ENCODE results near the gene TCERG1L. TPM values are rescaled to one million over a fixed set of nuclear protein-coding genes. Genes with fewer than 3 reads are reported as not detected.

The TCERG1L gene
- total RNA-seq, 1 experiment from 2014 or later, result not detected

GRCh38 chr10:131121511-131122035, 189.9 kb downstream of the TCERG1L start:
- Histone ChIP-seq H3K9me3 (replicated peaks) (peaks cover 27% of the 10 kb centered on the region), H3K4me1 (replicated peaks) (no peaks in the 10 kb centered on the region), H3K36me3 (no peaks in the 10 kb centered on the region), H3K4me3 (no peak overlapping the region), H3K27me3 (replicated peaks) (no peaks in the 10 kb centered on the region), H3K27ac (no peak overlapping the region)
- no peak for DNase-seq (ENCODE audit: low read depth in 1 of 2, low spot score in 2 of 2)

GRCh38 chr10:131119626-131120355, 191.7 kb downstream of the TCERG1L start:
- Histone ChIP-seq H3K4me1 (replicated peaks) (no peaks in the 10 kb centered on the region), H3K27ac (no peak overlapping the region)

GRCh38 chr10:131117416-131118212, 193.9 kb downstream of the TCERG1L start:
- no peaks in the 10 kb centered on the region for H3K27me3 ChIP-seq (replicated peaks)
- H3K4me3 ChIP-seq, result no peak overlapping the region
- no peak for DNase-seq (ENCODE audit: low read depth in 1 of 2, low spot score in 2 of 2)
- no peaks in the 10 kb centered on the region for H3K4me1 ChIP-seq (replicated peaks)
- H3K27ac ChIP-seq, result no peak overlapping the region
- H3K9me3 ChIP-seq (replicated peaks), result peaks cover 16% of the 10 kb centered on the region
- no peaks in the 10 kb centered on the region for H3K36me3 ChIP-seq

More at GRCh38 chr10:131119626-131120355, 191.7 kb downstream of the TCERG1L start:
- no peak for DNase-seq (ENCODE audit: low read depth in 1 of 2, low spot score in 2 of 2)
- Histone ChIP-seq H3K4me3 (no peak overlapping the region), H3K36me3 (no peaks in the 10 kb centered on the region), H3K27me3 (replicated peaks) (no peaks in the 10 kb centered on the region), H3K9me3 (replicated peaks) (peaks cover 17% of the 10 kb centered on the region)

- H3K27me3 ChIP-seq (replicated peaks), result no peaks in the 10 kb centered on the region
- no peaks in the 10 kb centered on the region for H3K36me3 ChIP-seq
- H3K9me3 ChIP-seq (replicated peaks), result peaks cover 16% of the 10 kb centered on the region
- no peaks in the 10 kb centered on the region for H3K4me1 ChIP-seq (replicated peaks)
- no peak overlapping the region for H3K27ac ChIP-seq
- no peak for DNase-seq (ENCODE audit: low read depth in 1 of 2, low spot score in 2 of 2)
- no peak overlapping the region for H3K4me3 ChIP-seq
Observed at GRCh38 chr10:131116991-131117375, 194.5 kb downstream of the TCERG1L start.

- Histone ChIP-seq H3K4me3 (no peak overlapping the region), H3K27ac (no peak overlapping the region), H3K36me3 (no peaks in the 10 kb centered on the region), H3K4me1 (replicated peaks) (no peaks in the 10 kb centered on the region), H3K27me3 (replicated peaks) (no peaks in the 10 kb centered on the region), H3K9me3 (replicated peaks) (peaks cover 16% of the 10 kb centered on the region)
- DNase-seq (ENCODE audit: low read depth in 1 of 2, low spot score in 2 of 2), result no peak
Observed at GRCh38 chr10:131116216-131116990, 195.1 kb downstream of the TCERG1L start.

- no peaks in the 10 kb centered on the region for H3K4me1 ChIP-seq (replicated peaks)
Observed at GRCh38 chr10:131115801-131116200, 195.7 kb downstream of the TCERG1L start.

GRCh38 chr10:131115321-131115720, 196.2 kb downstream of the TCERG1L start:
- Histone ChIP-seq H3K4me3 (no peak overlapping the region), H3K27me3 (replicated peaks) (no peaks in the 10 kb centered on the region), H3K9me3 (replicated peaks) (peaks cover 14% of the 10 kb centered on the region), H3K4me1 (replicated peaks) (no peaks in the 10 kb centered on the region), H3K27ac (no peak overlapping the region), H3K36me3 (no peaks in the 10 kb centered on the region)
- DNase-seq (ENCODE audit: low read depth in 1 of 2, low spot score in 2 of 2), result no peak

More at GRCh38 chr10:131115801-131116200, 195.7 kb downstream of the TCERG1L start:
- H3K27me3 ChIP-seq (replicated peaks), result no peaks in the 10 kb centered on the region
- H3K4me3 ChIP-seq, result no peak overlapping the region
- H3K36me3 ChIP-seq, result no peaks in the 10 kb centered on the region
- DNase-seq (ENCODE audit: low read depth in 1 of 2, low spot score in 2 of 2), result no peak
- H3K9me3 ChIP-seq (replicated peaks), result peaks cover 15% of the 10 kb centered on the region
- H3K27ac ChIP-seq, result no peak overlapping the region

GRCh38 chr10:131114846-131115245, 196.7 kb downstream of the TCERG1L start:
- Histone ChIP-seq H3K27ac (no peak overlapping the region), H3K27me3 (replicated peaks) (no peaks in the 10 kb centered on the region), H3K36me3 (no peaks in the 10 kb centered on the region), H3K4me1 (replicated peaks) (no peaks in the 10 kb centered on the region), H3K4me3 (no peak overlapping the region), H3K9me3 (replicated peaks) (peaks cover 14% of the 10 kb centered on the region; the same call in 1 of the 2 replicates)
- no peak for DNase-seq (ENCODE audit: low read depth in 1 of 2, low spot score in 2 of 2)

- H3K27ac ChIP-seq, result no peak overlapping the region
- no peaks in the 10 kb centered on the region for H3K27me3 ChIP-seq (replicated peaks)
- peaks cover 12% of the 10 kb centered on the region; the same call in 1 of the 2 replicates for H3K9me3 ChIP-seq (replicated peaks)
- DNase-seq (ENCODE audit: low read depth in 1 of 2, low spot score in 2 of 2), result no peak
- H3K4me3 ChIP-seq, result no peak overlapping the region
- no peaks in the 10 kb centered on the region for H3K4me1 ChIP-seq (replicated peaks)
- H3K36me3 ChIP-seq, result no peaks in the 10 kb centered on the region
Observed at GRCh38 chr10:131113709-131114291, 197.7 kb downstream of the TCERG1L start.

- Histone ChIP-seq H3K4me1 (replicated peaks) (no peaks in the 10 kb centered on the region), H3K27ac (no peak overlapping the region), H3K9me3 (replicated peaks) (peaks cover 16% of the 10 kb centered on the region; the same call in 1 of the 2 replicates)
Observed at GRCh38 chr10:131113165-131113564, 198.4 kb downstream of the TCERG1L start.

GRCh38 chr10:131112691-131113090, 198.8 kb downstream of the TCERG1L start:
- H3K36me3 ChIP-seq, result no peaks in the 10 kb centered on the region
- no peaks in the 10 kb centered on the region for H3K27me3 ChIP-seq (replicated peaks)
- H3K9me3 ChIP-seq (replicated peaks), result peaks cover 16% of the 10 kb centered on the region; the same call in 1 of the 2 replicates
- H3K4me1 ChIP-seq (replicated peaks), result no peaks in the 10 kb centered on the region
- no peak for DNase-seq (ENCODE audit: low read depth in 1 of 2, low spot score in 2 of 2)
- no peak overlapping the region for H3K4me3 ChIP-seq
- H3K27ac ChIP-seq, result no peak overlapping the region

More at GRCh38 chr10:131113165-131113564, 198.4 kb downstream of the TCERG1L start:
- H3K36me3 ChIP-seq, result no peaks in the 10 kb centered on the region
- DNase-seq (ENCODE audit: low read depth in 1 of 2, low spot score in 2 of 2), result no peak
- no peak overlapping the region for H3K4me3 ChIP-seq
- H3K27me3 ChIP-seq (replicated peaks), result no peaks in the 10 kb centered on the region

- no peak for DNase-seq (ENCODE audit: low read depth in 1 of 2, low spot score in 2 of 2)
- Histone ChIP-seq H3K36me3 (no peaks in the 10 kb centered on the region), H3K4me1 (replicated peaks) (no peaks in the 10 kb centered on the region), H3K27me3 (replicated peaks) (no peaks in the 10 kb centered on the region), H3K27ac (no peak overlapping the region), H3K9me3 (replicated peaks) (peaks cover 11% of the 10 kb centered on the region; the same call in 1 of the 2 replicates), H3K4me3 (no peak overlapping the region)
Observed at GRCh38 chr10:131111471-131112080, 199.9 kb downstream of the TCERG1L start.

- Histone ChIP-seq H3K27ac (no peak overlapping the region), H3K4me3 (no peak overlapping the region), H3K4me1 (replicated peaks) (no peaks in the 10 kb centered on the region), H3K9me3 (replicated peaks) (peaks cover 6% of the 10 kb centered on the region; the same call in 1 of the 2 replicates), H3K27me3 (replicated peaks) (no peaks in the 10 kb centered on the region), H3K36me3 (no peaks in the 10 kb centered on the region)
- no peak for DNase-seq (ENCODE audit: low read depth in 1 of 2, low spot score in 2 of 2)
Observed at GRCh38 chr10:131111007-131111406, 200.5 kb downstream of the TCERG1L start.
